ENCODE data around the gene IL13.

DNA sequence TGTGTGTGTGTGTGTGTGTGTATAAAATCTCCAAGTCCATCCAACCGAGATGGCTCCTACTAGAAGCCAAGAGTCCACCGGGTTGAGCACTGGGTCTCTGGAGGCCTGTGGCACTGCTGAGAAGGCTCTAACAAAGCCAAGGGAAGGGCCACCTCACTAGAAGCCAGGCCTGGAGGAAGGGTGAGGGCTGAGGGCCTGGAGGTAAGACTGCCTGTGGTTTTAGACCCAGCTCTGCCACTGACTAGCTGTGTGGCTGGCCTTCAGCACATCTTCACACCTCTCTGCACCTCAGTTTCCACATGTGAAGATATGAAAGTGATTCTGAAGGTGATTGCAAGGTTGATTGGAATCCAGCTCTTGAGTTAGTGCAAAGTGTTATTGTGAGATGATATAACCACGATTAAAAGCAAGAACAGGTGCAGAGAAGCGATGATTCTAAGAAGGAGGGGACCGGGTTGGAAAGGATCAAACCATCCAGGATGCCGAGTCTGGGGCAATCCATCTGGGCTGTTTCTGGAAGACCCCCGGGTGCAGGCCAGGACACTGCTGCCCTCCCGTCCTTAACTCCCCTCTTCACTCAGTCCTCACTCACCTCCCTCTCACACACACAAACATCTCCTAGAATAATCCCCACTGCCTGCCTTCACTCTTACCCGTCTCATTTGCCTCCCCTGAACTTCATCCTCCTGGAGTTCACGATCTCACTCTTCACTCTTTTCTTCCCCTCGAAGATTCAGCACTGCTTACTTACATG lies 18.1 kb downstream of the IL13 start:
- no peak for TF ChIP-seq HDGF (IDR thresholded peaks at IDR 0.05; ENCODE audit: borderline replicate concordance)
- TF ChIP-seq SP1 (IDR thresholded peaks at IDR 0.05): no peak
- no peak for TF ChIP-seq FOXA1 (IDR thresholded peaks at IDR 0.05)
- no peak for TF ChIP-seq FOXM1 (IDR thresholded peaks at IDR 0.05; ENCODE audit: borderline replicate concordance)
- no peak for TF ChIP-seq ELF4 (IDR thresholded peaks at IDR 0.05)
- TF ChIP-seq FOXK2 (IDR thresholded peaks at IDR 0.05): no peak
- TF ChIP-seq LEF1 (IDR thresholded peaks at IDR 0.05; ENCODE audit: borderline replicate concordance): no peak
- no peak for TF ChIP-seq ARNT (IDR thresholded peaks at IDR 0.05)
- TF ChIP-seq BHLHE40 (IDR thresholded peaks at IDR 0.05; ENCODE audit: borderline replicate concordance): no peak
- no peak for TF ChIP-seq ZNF384 (IDR thresholded peaks at IDR 0.05)
